IMR-90 (cell line): Measurements from ENCODE around the gene SLC31A1. TPM values are rescaled to one million over a fixed set of nuclear protein-coding genes. Genes with fewer than 3 reads are reported as not detected.

Experiments used
- ATAC-seq: fragments of 200-7000 bp; cut with Tn5 transposase; 2 replicates; pipeline ENCODE4 v1.9.1; 2020; ENCODE audit warnings: low read depth, mild to moderate bottlenecking, moderate library complexity
- BruUV-seq: library from RNA; stranded (reverse); fragments of 400-500 nt; replicated peaks from 2 replicates; lab custom pipeline; 2021; lab: Mats Ljungman, UMichigan
- CTCF ChIA-PET: fragments of 300-600 bp; formaldehyde crosslinking; extraction: SDS; loops from one replicate; lab custom pipeline; 2021; ENCODE audit warnings: antibody characterized with exemption; lab: Yijun Ruan, JAX
- POLR2A ChIA-PET: fragments of 300-600 bp; sonication (Branson Sonifier 250); formaldehyde crosslinking; loops from one replicate; lab custom pipeline; 2022; ENCODE audit warnings: antibody characterized with exemption; ENCODE audit not compliant: unreplicated experiment; lab: Charles Lee
- DNase-seq: peaks from one replicate; pipeline ENCODE4 v3.0.0; 2013
- H2AFZ ChIP-seq: replicated peaks from 2 replicates; pipeline ENCODE3; 2013; ENCODE audit warnings: low read length, mild to moderate bottlenecking; ENCODE audit not compliant: poor library complexity
- H2AK5ac ChIP-seq: 2 replicates; pipeline ENCODE4 v1.6.1; 2013; ENCODE audit warnings: low read depth, low read length, inconsistent platforms
- H2AK9ac ChIP-seq: replicated peaks from 2 replicates; pipeline ENCODE3; 2013; ENCODE audit warnings: mild to moderate bottlenecking, low read depth, low read length, moderate library complexity; ENCODE audit not compliant: poor library complexity
- H2BK120ac ChIP-seq: 2 replicates; pipeline ENCODE4 v1.6.1; 2013; ENCODE audit warnings: low read depth, low read length, inconsistent platforms
- H2BK15ac ChIP-seq: 3 replicates; pipeline ENCODE4 v1.6.1; 2013; ENCODE audit warnings: low read depth, low read length, inconsistent platforms
- H2BK20ac ChIP-seq: 2 replicates; pipeline ENCODE4 v1.6.1; 2013; ENCODE audit warnings: low read depth, mild to moderate bottlenecking, inconsistent platforms, low read length, moderate library complexity
- H2BK5ac ChIP-seq: 2 replicates; pipeline ENCODE4 v1.6.1; 2013; ENCODE audit warnings: mild to moderate bottlenecking, low read depth, low read length, inconsistent platforms; ENCODE audit not compliant: poor library complexity, severe bottlenecking
- H3K14ac ChIP-seq: replicated peaks from 2 replicates; pipeline ENCODE4 v1.6.1; 2013; ENCODE audit warnings: low read depth, low read length, inconsistent platforms
- H3K18ac ChIP-seq: 2 replicates; pipeline ENCODE4 v1.6.1; 2013; ENCODE audit warnings: low read depth, low read length, control low read depth
- H3K23ac ChIP-seq: 2 replicates; pipeline ENCODE4 v1.6.1; 2013; ENCODE audit warnings: low read depth, low read length, inconsistent platforms
- H3K27ac ChIP-seq: 2 replicates; pipeline ENCODE4 v1.5.1; 2013; ENCODE audit warnings: mild to moderate bottlenecking, control low read depth, low read length; ENCODE audit not compliant: insufficient read depth
- H3K27me3 ChIP-seq: 2 replicates; pipeline ENCODE4 v1.6.1; 2013; ENCODE audit warnings: low read length; ENCODE audit not compliant: control insufficient read depth, insufficient read depth
- H3K36me3 ChIP-seq: 2 replicates; pipeline ENCODE4 v1.6.1; 2013; ENCODE audit warnings: low read length, mixed read lengths; ENCODE audit not compliant: control insufficient read depth, insufficient read depth
- H3K4ac ChIP-seq: 2 replicates; pipeline ENCODE4 v1.6.1; 2013; ENCODE audit warnings: low read depth, low read length, inconsistent platforms
- H3K4me1 ChIP-seq: 2 replicates; pipeline ENCODE4 v1.6.1; 2013; ENCODE audit warnings: low read length, mixed read lengths; ENCODE audit not compliant: control insufficient read depth, insufficient read depth
- H3K4me2 ChIP-seq: 2 replicates; pipeline ENCODE4 v1.6.1; 2013; ENCODE audit warnings: low read depth, mild to moderate bottlenecking, control low read depth, low read length, moderate library complexity
- H3K4me3 ChIP-seq: 2 replicates; pipeline ENCODE4 v1.5.1; 2013; ENCODE audit warnings: low read depth, mild to moderate bottlenecking, control low read depth, low read length, moderate library complexity; ENCODE audit not compliant: insufficient read depth
- H3K56ac ChIP-seq: 2 replicates; pipeline ENCODE4 v1.6.1; 2013; ENCODE audit warnings: low read length, inconsistent platforms; ENCODE audit not compliant: insufficient read depth; ENCODE audit errors: extremely low read depth
- H3K79me1 ChIP-seq, 2 experiments: 2 replicates each; pipeline ENCODE4 v1.6.1; 2013; ENCODE audit warnings: low read length in 2 of 2, inconsistent platforms in 1 of 2, low read depth in 1 of 2
- H3K9ac ChIP-seq: 2 replicates; pipeline ENCODE4 v1.6.1; 2013; ENCODE audit warnings: low read depth, low read length, control low read depth
- H3K9me1 ChIP-seq: 2 replicates; pipeline ENCODE4 v1.6.1; 2013; ENCODE audit warnings: low read length, inconsistent platforms; ENCODE audit not compliant: insufficient read depth
- H3K9me3 ChIP-seq: 2 replicates; pipeline ENCODE4 v1.6.1; 2013; ENCODE audit warnings: low read length; ENCODE audit not compliant: control insufficient read depth, insufficient read depth
- H4K20me1 ChIP-seq: 2 replicates; pipeline ENCODE4 v1.6.1; 2013; ENCODE audit warnings: low read length, inconsistent platforms; ENCODE audit not compliant: insufficient read depth
- H4K5ac ChIP-seq: 2 replicates; pipeline ENCODE4 v1.6.1; 2013; ENCODE audit warnings: mild to moderate bottlenecking, low read depth, low read length, control low read depth
- H4K8ac ChIP-seq, 2 experiments: 2 replicates each; pipeline ENCODE4 v1.6.1; 2013; ENCODE audit warnings: low read depth in 2 of 2, low read length in 2 of 2, control low read depth in 1 of 2, inconsistent platforms in 1 of 2
- H4K91ac ChIP-seq: 2 replicates; pipeline ENCODE4 v1.6.1; 2013; ENCODE audit warnings: low read depth, low read length, inconsistent platforms; ENCODE audit not compliant: insufficient read depth
- CTCF ChIP-seq: conservative IDR thresholded peaks from 2 replicates; pipeline ENCODE4 v1.5.1; 2012; ENCODE audit warnings: mild to moderate bottlenecking, low read depth, low read length, improper control_type of control experiment
- FOS ChIP-seq: fragments of 150-350 bp; IDR thresholded peaks from 2 replicates; pipeline ENCODE4 v1.6.1; 2016; ENCODE audit warnings: low read depth, low read length
- MAFK ChIP-seq: IDR thresholded peaks from 2 replicates; pipeline ENCODE4 v1.6.1; 2012; ENCODE audit warnings: low read depth, low read length, improper control_type of control experiment
- MAZ ChIP-seq: IDR thresholded peaks from 2 replicates; pipeline ENCODE4 v1.6.1; 2012; ENCODE audit warnings: low read depth, mild to moderate bottlenecking, low read length, improper control_type of control experiment, moderate library complexity, borderline replicate concordance
- NFE2L2 ChIP-seq: fragments of 150-350 bp; IDR thresholded peaks from 2 replicates; pipeline ENCODE4 v1.6.1; 2016; ENCODE audit warnings: low read depth, mild to moderate bottlenecking, low read length
- POLR2A ChIP-seq: IDR thresholded peaks from 2 replicates; pipeline ENCODE4 v1.6.1; 2012; ENCODE audit warnings: mild to moderate bottlenecking, low read depth, low read length
- RAD21 ChIP-seq: IDR thresholded peaks from 2 replicates; pipeline ENCODE4 v1.6.1; 2012; ENCODE audit warnings: low read length, improper control_type of control experiment
- RCOR1 ChIP-seq: IDR thresholded peaks from 2 replicates; pipeline ENCODE4 v1.6.1; 2012; ENCODE audit warnings: mild to moderate bottlenecking, low read length, improper control_type of control experiment; ENCODE audit not compliant: insufficient replicate concordance
- SMC3 ChIP-seq: fragments of 150-350 bp; IDR thresholded peaks from 2 replicates; pipeline ENCODE4 v1.6.1; 2016; ENCODE audit warnings: low read depth, mild to moderate bottlenecking, antibody characterized with exemption, low read length, moderate library complexity
- WGBS, 2 experiments: methylation state at CpG; one replicate each; pipeline versions ENCODE4 v1.1.5 to v1.1.7; 2013; ENCODE audit warnings: missing lambda C conversion rate in 2 of 2; ENCODE audit not compliant: insufficient read length in 1 of 2; ENCODE audit errors: extremely low coverage in 2 of 2; 5-methylcytosine and 5-hydroxymethylcytosine counted together
- dilution Hi-C: fragments of 300-500 bp; cut with HindIII; formaldehyde crosslinking; loops from one replicate; pipeline ENCODE4 v1.14.3; 2018; ENCODE audit warnings: low sequenced_read_pairs; ENCODE audit not compliant: unreplicated experiment
- in situ Hi-C: fragments of 300-500 bp; cut with MboI; formaldehyde crosslinking; loops from 3 replicates; pipeline ENCODE4 v1.14.3; 2019; ENCODE audit warnings: low sequenced_read_pairs, inconsistent platforms, mixed read lengths
- intact Hi-C: fragments of 100-400 bp; cut with micrococcal nuclease; formaldehyde crosslinking; loops from 2 replicates; pipeline ENCODE4 v1.10.0; 2022
- polyA plus RNA-seq, 3 experiments: library from polyadenylated mRNA; depleted of rRNA; stranded (reverse); fragments of >200 nt; gene quantifications; 2 replicates each; pipeline ENCODE4 v1.2.3, GENCODE V29; 2012; ENCODE audit warnings: low replicate concordance in 1 of 3
- total RNA-seq: library from RNA; depleted of rRNA; stranded (reverse); fragments of >200 nt; gene quantifications from 2 replicates; pipeline ENCODE4 v1.2.3, GENCODE V29; 2012
- TF ChIP-seq, protein P1 (sequence below): fragments of 150-350 bp; IDR thresholded peaks from 2 replicates; pipeline ENCODE4 v1.6.1; 2016; ENCODE audit warnings: low read depth, mild to moderate bottlenecking, low read length, moderate library complexity, borderline replicate concordance

Gene SLC31A1
- total and polyA plus RNA-seq, 2 of the 4 experiments (the other 2 are of a cell fraction) = 17.9 to 23.3 TPM

DNA sequence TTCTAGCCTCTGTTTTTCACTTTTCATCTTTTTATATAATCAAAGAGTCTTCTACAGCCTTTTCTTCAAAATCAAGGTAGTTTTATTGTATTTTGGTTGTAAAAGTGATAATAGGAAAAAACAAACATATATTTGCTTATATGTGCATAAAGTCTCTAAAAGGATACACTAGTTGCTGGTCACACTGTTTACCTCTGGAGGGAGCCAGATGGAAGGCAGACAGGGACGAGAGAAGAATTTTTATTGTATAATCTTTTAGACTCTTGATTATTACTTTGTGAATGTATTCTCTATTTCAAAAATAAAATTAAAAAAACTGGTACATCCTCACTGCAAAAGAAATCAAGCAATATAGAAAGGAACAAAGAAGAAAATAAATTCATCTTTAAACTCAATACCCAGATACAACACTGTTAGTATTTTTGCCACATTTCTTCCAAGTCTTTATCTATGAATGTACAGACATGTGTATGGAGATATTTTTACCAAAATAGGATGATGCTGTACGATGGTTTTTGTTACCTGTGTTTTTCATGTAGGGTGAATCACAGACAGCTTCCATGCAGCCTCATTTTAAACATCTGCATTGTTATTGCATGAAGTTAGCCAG is 88.0 kb downstream of the SLC31A1 start:
- Histone ChIP-seq H3K9ac (no peak overlapping the region), H3K4ac (no peak overlapping the region), H2BK5ac (no peak overlapping the region), H4K8ac (no peak overlapping the region), H2AK9ac (no peak overlapping the region), H3K36me3 (no peaks in the 10 kb centered on the region), H4K20me1 (no peaks in the 10 kb centered on the region), H3K4me2 (no peak overlapping the region), H2BK15ac (no peak overlapping the region), H3K79me1 (no peaks in the 10 kb centered on the region), H2AFZ (no peak overlapping the region), H3K56ac (no peak overlapping the region), H3K27me3 (peaks cover 10% of the 10 kb centered on the region; the same call in 1 of the 2 replicates), H3K23ac (no peak overlapping the region), H2BK20ac (no peak overlapping the region), H3K9me1 (no peaks in the 10 kb centered on the region), H4K5ac (no peak overlapping the region), H4K91ac (no peak overlapping the region), H3K18ac (no peak overlapping the region), H3K4me1 (no peaks in the 10 kb centered on the region), H3K27ac (no peak overlapping the region), H3K9me3 (no peaks in the 10 kb centered on the region), H3K4me3 (no peak overlapping the region), H2BK120ac (no peak overlapping the region), H3K14ac (no peak overlapping the region), H2AK5ac (no peak overlapping the region)
- TF ChIP-seq CTCF = peak; percentile 87
- TF ChIP-seq MAFK = peak; percentile 22; the same call in 1 of the 2 replicates
- peak; percentile 76 for TF ChIP-seq SMC3
- TF ChIP-seq POLR2A = no peak
- no peak for TF ChIP-seq MAZ
- TF ChIP-seq NFE2L2 = no peak
- TF ChIP-seq RCOR1 = no peak
- TF ChIP-seq FOS = no peak
- TF ChIP-seq RAD21 = peak; percentile 83
- TF ChIP-seq, protein P1, sequence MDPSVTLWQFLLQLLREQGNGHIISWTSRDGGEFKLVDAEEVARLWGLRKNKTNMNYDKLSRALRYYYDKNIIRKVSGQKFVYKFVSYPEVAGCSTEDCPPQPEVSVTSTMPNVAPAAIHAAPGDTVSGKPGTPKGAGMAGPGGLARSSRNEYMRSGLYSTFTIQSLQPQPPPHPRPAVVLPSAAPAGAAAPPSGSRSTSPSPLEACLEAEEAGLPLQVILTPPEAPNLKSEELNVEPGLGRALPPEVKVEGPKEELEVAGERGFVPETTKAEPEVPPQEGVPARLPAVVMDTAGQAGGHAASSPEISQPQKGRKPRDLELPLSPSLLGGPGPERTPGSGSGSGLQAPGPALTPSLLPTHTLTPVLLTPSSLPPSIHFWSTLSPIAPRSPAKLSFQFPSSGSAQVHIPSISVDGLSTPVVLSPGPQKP = no peak
- dilution Hi-C loops (no loop called here), in situ Hi-C loops (loop anchor here (10.0 kb wide), 1 partner anchor 345 kb away; no protein-coding TSS in a partner anchor), intact Hi-C loops (loop anchor here (1.0 to 2.0 kb wide), 3 partner anchors 98 to 349 kb away; no protein-coding TSS in a partner anchor)
- ChIA-PET POLR2A (no interaction called here), CTCF (interaction anchor here (0.6 to 1.1 kb wide), 3 partner anchors 278 to 350 kb away, joined by 3 to 8 read pairs (median 4); no protein-coding TSS in a partner anchor)
- peak; percentile 88 for ATAC-seq
- WGBS, 2 experiments = no CpG with 5 or more reads among the region's 2 CpGs
- peak; percentile 59 for DNase-seq
- no TSS peak for BruUV-seq
